GM12891 (cell line): ENCODE data around the gene SPACA6.

Experiments
- PAX5 ChIP-seq: IDR thresholded peaks from 2 replicates; pipeline ENCODE4 v1.6.1; 2011; ENCODE audit warnings: low read length, moderate library complexity, mild to moderate bottlenecking; ENCODE audit not compliant: insufficient read depth, severe bottlenecking
- POLR2A ChIP-seq: IDR thresholded peaks from 2 replicates; pipeline ENCODE4 v1.6.1; 2011; ENCODE audit warnings: low read depth, low read length, control low read depth
- POLR2AphosphoS5 ChIP-seq: IDR thresholded peaks from 2 replicates; pipeline ENCODE4 v1.6.1; 2011; ENCODE audit warnings: low read depth, low read length, control low read depth
- SPI1 ChIP-seq: IDR thresholded peaks from 2 replicates; pipeline ENCODE4 v1.6.1; 2011; ENCODE audit warnings: low read depth, low read length, control low read depth
- TAF1 ChIP-seq: IDR thresholded peaks from 2 replicates; pipeline ENCODE4 v1.6.1; 2011; ENCODE audit warnings: low read depth, low read length, control low read depth

GRCh38 chr19:51749979-51750378 lies 56.8 kb downstream of the SPACA6 start:
- TF ChIP-seq POLR2A (no peak), POLR2AphosphoS5 (no peak), TAF1 (no peak), PAX5 (no peak), SPI1 (no peak)
